GM23248 (cell line): ENCODE data around the gene TEX19. TPM values are rescaled to one million over a fixed set of nuclear protein-coding genes. Genes with fewer than 3 reads are reported as not detected.
"Not testable (repeated sequence)": the region's sequence is repeated elsewhere in the genome, so short reads cannot be mapped to it uniquely, and the experiment has no call there.

Source experiments
- DNase-seq: peaks from one replicate; pipeline ENCODE4 v3.0.0-alpha.2; 2015
- H2AFZ ChIP-seq: fragments of 200-600 bp; sonication (generic); 2 replicates; pipeline ENCODE4 v1.6.1; 2016; ENCODE audit warnings: antibody characterized with exemption
- H3F3A ChIP-seq: fragments of 200-600 bp; sonication (generic); 2 replicates; pipeline ENCODE4 v1.6.1; 2016; ENCODE audit warnings: mild to moderate bottlenecking, antibody characterized with exemption, mixed run types; ENCODE audit not compliant: insufficient read depth
- H3K27ac ChIP-seq: fragments of 200-600 bp; sonication (generic); 2 replicates; pipeline ENCODE4 v1.5.1; 2016; ENCODE audit warnings: mild to moderate bottlenecking
- H3K27me3 ChIP-seq: fragments of 200-600 bp; sonication (generic); replicated peaks from 2 replicates; pipeline ENCODE4 v1.6.1; 2016; ENCODE audit warnings: mild to moderate bottlenecking; ENCODE audit not compliant: insufficient read depth
- H3K36me3 ChIP-seq: fragments of 200-600 bp; sonication (generic); 2 replicates; pipeline ENCODE4 v1.6.1; 2016; ENCODE audit warnings: low read depth, mild to moderate bottlenecking
- H3K4me1 ChIP-seq: fragments of 200-600 bp; sonication (generic); 2 replicates; pipeline ENCODE4 v1.6.1; 2016; ENCODE audit warnings: mild to moderate bottlenecking; ENCODE audit not compliant: insufficient read depth
- H3K4me2 ChIP-seq: fragments of 200-600 bp; sonication (generic); one replicate; pipeline ENCODE4 v1.6.1; 2016; ENCODE audit warnings: mild to moderate bottlenecking; ENCODE audit not compliant: unreplicated experiment
- H3K4me3 ChIP-seq: fragments of 200-600 bp; sonication (generic); 2 replicates; pipeline ENCODE4 v1.5.1; 2016; ENCODE audit warnings: mild to moderate bottlenecking
- H3K79me2 ChIP-seq: fragments of 200-600 bp; sonication (generic); 2 replicates; pipeline ENCODE4 v1.6.1; 2016; ENCODE audit warnings: mild to moderate bottlenecking; ENCODE audit not compliant: insufficient read depth
- H3K9ac ChIP-seq: fragments of 200-600 bp; sonication (generic); 2 replicates; pipeline ENCODE4 v1.6.1; 2016; ENCODE audit warnings: mild to moderate bottlenecking
- H3K9me2 ChIP-seq: fragments of 200-600 bp; sonication (generic); 2 replicates; pipeline ENCODE4 v1.6.1; 2016; ENCODE audit warnings: mixed run types, mild to moderate bottlenecking, moderate library complexity; ENCODE audit not compliant: insufficient read depth
- H3K9me3 ChIP-seq: fragments of 200-600 bp; sonication (generic); one replicate; pipeline ENCODE4 v1.6.1; 2017; ENCODE audit warnings: low read depth
- H4K20me1 ChIP-seq: fragments of 200-600 bp; sonication (generic); 2 replicates; pipeline ENCODE4 v1.6.0; 2016; ENCODE audit not compliant: insufficient read depth
- EZH2 ChIP-seq: fragments of 200-600 bp; sonication (generic); IDR thresholded peaks from 2 replicates; pipeline ENCODE4 v1.6.1; 2018; ENCODE audit warnings: antibody characterized with exemption, mild to moderate bottlenecking; ENCODE audit not compliant: insufficient read depth, poor library complexity, severe bottlenecking
- EZH2phosphoT487 ChIP-seq: fragments of 200-600 bp; sonication (generic); IDR thresholded peaks from 2 replicates; pipeline ENCODE4 v1.6.1; 2018; ENCODE audit warnings: antibody characterized with exemption, moderate library complexity, mild to moderate bottlenecking, low read depth; ENCODE audit not compliant: insufficient read depth
- WGBS, 2 experiments: methylation state at CpG; one replicate each; pipeline ENCODE4 v1.1.6; 2015 to 2017; ENCODE audit warnings: low lambda C conversion rate in 2 of 2, low coverage in 1 of 2; ENCODE audit errors: missing lambda C conversion rate in 2 of 2; 5-methylcytosine and 5-hydroxymethylcytosine counted together
- in situ Hi-C: fragments of 300-500 bp; cut with MboI; formaldehyde crosslinking; loops from 2 replicates; pipeline ENCODE4 v1.15.0; 2020
- polyA plus RNA-seq: library from polyadenylated mRNA; unstranded; fragments of >200 nt; fragmentation: Nextera tagmentation; extraction: Ambion mirVana; gene quantifications from 2 replicates; pipeline ENCODE4 v1.2.1, GENCODE V29; 2016
- total RNA-seq: library from RNA; depleted of rRNA; stranded (reverse); fragments of >200 nt; shearing (Covaris generic); gene quantifications from 2 replicates; pipeline ENCODE4 v1.2.3, GENCODE V29; 2014

The TEX19 gene
- total and polyA plus RNA-seq, 2 experiments from 2014 or later: not detected

DNA sequence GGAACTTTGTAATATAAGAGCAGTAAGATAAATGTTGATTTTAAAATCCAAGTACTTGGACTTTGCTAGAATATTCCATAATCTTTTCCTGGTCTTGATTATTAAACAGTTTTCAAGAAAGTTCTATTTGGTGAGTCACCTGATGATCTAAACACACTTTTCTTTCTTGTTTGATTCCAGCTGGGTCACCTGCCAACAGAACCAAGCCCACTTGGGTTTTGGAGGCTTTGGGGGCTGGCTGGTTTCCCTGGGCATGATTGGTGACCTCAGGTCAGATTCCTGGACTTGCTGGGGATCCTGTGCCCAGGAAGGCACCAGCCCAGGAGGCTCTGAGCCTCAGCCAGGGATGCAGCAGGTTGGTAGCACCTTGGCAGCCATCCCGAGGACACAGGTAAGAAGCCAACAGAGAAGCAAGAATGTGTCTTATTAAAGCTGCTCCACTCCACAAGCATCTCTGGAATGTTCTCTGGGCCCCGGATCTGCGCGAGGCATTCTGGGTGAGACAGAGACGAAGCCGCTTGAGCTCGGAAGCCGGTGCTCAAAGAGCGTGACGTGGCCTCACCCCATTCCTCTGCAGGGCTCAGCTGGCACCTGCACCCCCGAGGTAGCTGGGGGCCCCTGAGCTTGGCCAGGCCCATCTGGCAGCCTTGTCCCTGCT is 3.1 kb upstream of the TEX19 start:
- Histone ChIP-seq H3K4me3 (no peak overlapping the region), H3K9ac (no peak overlapping the region), H3K79me2 (no peaks in the 10 kb centered on the region), H3K4me2 (no peak overlapping the region), H3K27me3 (no peaks in the 10 kb centered on the region; the same call in 1 of the 2 replicates), H2AFZ (no peak overlapping the region), H3K4me1 (no peaks in the 10 kb centered on the region), H3K9me3 (no peaks in the 10 kb centered on the region), H3K36me3 (no peaks in the 10 kb centered on the region), H3F3A (no peaks in the 10 kb centered on the region), H3K9me2 (no peaks in the 10 kb centered on the region), H4K20me1 (no peaks in the 10 kb centered on the region), H3K27ac (no peak overlapping the region)
- no peak for TF ChIP-seq EZH2phosphoT487
- no peak for TF ChIP-seq EZH2
- in situ Hi-C loops: loop anchor here (10.0 kb wide), 1 partner anchor 59 kb away; the partner anchor contains the start of genes HEXD and OGFOD3
- DNase-seq: no peak
- WGBS, 2 experiments: 63 to 64% methylated on average over 11 of the region's 11 CpGs

DNA sequence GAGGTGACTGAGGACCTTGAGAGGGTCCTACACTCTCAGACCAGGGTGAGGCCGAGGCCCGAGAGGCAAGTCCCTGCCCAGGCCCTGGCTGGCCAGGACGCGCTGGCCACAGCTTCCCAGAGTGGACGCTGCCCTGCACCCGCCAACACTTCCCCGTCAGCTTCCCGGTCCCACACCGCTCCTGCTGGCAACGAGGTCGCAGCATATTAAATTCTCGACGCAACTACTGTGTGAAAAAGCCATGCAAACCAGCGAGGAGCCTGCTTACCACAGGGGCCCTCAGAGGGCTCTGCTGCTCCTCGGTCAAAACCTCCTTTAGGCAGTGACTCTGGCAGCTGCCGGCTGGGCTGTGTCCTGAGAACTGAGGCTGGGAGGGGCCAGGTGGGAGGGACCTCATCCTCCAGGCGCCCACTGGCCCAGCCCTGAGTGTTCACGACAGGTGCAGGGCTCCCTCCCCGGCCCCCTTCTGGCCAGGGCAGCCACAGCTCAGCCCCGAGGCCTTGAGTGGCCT is 2.1 kb upstream of the TEX19 start:
- in situ Hi-C loops: loop anchor here (10.0 kb wide), 1 partner anchor 58 kb away; the partner anchor contains the start of genes HEXD and OGFOD3
- WGBS, 2 experiments: 64 to 65% methylated on average over 20 of the region's 20 CpGs
- H3K9me3 ChIP-seq: no peaks in the 10 kb centered on the region
- no peaks in the 10 kb centered on the region; the same call in 1 of the 2 replicates for H3K27me3 ChIP-seq
- no peak overlapping the region for H3K4me3 ChIP-seq
- H3K79me2 ChIP-seq: no peaks in the 10 kb centered on the region
- H3K27ac ChIP-seq: no peak overlapping the region
- H3K9me2 ChIP-seq: no peaks in the 10 kb centered on the region
- H4K20me1 ChIP-seq: no peaks in the 10 kb centered on the region
- no peak overlapping the region for H3K9ac ChIP-seq
- H3K4me1 ChIP-seq: no peaks in the 10 kb centered on the region
- H2AFZ ChIP-seq: no peak overlapping the region
- no peaks in the 10 kb centered on the region for H3K36me3 ChIP-seq
- H3K4me2 ChIP-seq: no peak overlapping the region
- no peak for TF ChIP-seq EZH2
- TF ChIP-seq EZH2phosphoT487: no peak
- no peak for DNase-seq
- H3F3A ChIP-seq: no peaks in the 10 kb centered on the region

DNA sequence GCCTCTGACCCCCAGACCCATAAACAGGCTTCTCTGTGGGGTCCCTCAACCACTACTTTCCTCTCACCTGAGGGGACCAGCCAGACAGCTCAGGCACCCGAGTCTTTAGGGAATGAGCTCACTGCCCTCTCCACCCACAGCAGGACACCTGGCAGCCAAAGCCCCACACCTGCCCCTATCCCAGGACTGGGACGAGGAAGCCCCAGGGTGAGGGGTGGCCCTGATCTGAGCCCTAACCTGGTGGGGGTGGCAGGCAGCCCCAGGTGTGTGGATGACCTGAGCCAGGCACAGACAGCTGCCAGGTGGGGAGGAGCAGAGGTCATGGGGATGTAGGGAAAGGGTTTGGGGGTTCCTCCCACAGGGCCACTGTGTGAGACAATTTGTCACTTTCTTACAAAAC is 1.7 kb upstream of the TEX19 start:
- no peaks in the 10 kb centered on the region; the same call in 1 of the 2 replicates for H3K27me3 ChIP-seq
- no peak overlapping the region for H3K4me3 ChIP-seq
- H3K36me3 ChIP-seq: no peaks in the 10 kb centered on the region
- H3K79me2 ChIP-seq: no peaks in the 10 kb centered on the region
- no peaks in the 10 kb centered on the region for H4K20me1 ChIP-seq
- no peak for TF ChIP-seq EZH2phosphoT487
- TF ChIP-seq EZH2: no peak
- no peaks in the 10 kb centered on the region for H3K9me3 ChIP-seq
- H3K27ac ChIP-seq: no peak overlapping the region
- 23 to 32% methylated on average over 2 of the region's 2 CpGs for WGBS, 2 experiments
- H3K9me2 ChIP-seq: no peaks in the 10 kb centered on the region
- no peak overlapping the region for H3K4me2 ChIP-seq
- no peaks in the 10 kb centered on the region for H3K4me1 ChIP-seq
- no peaks in the 10 kb centered on the region for H3F3A ChIP-seq
- in situ Hi-C loops: loop anchor here (10.0 kb wide), 1 partner anchor 57 kb away; the partner anchor contains the start of genes HEXD and OGFOD3
- DNase-seq: no peak
- H2AFZ ChIP-seq: no peak overlapping the region
- no peak overlapping the region for H3K9ac ChIP-seq

DNA sequence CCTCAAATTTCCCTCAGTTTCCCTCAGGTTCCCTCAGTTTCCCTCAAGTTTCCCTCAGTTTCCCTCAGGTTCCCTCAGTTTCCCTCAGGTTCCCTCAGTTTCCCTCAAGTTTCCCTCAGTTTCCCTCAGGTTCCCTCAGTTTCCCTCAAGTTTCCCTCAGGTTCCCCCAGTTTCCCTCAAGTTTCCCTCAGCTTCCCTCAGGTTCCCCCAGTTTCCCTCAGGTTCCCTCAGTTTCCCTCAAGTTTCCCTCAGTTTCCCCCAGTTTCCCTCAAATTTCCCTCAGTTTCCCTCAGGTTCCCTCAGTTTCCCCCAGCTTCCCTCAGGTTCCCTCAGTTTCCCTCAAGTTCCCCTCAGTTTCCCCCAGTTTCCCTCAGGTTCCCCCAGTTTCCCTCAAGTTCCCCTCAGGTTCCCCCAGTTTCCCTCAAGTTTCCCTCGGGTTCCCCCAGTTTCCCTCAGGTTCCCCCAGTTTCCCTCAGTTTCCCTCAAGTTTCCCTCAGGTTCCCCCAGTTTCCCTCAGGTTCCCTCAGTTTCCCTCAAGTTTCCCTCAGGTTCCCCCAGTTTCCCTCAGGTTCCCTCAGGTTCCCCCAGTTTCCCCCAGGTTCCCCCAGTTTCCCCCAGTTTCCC is 516 bp downstream of the TEX19 start:
- not testable (repeated sequence) for H2AFZ ChIP-seq, H3K4me3 ChIP-seq, H3K79me2 ChIP-seq, H3K9me3 ChIP-seq, H3K36me3 ChIP-seq, H4K20me1 ChIP-seq, H3K27ac ChIP-seq, H3K4me1 ChIP-seq, H3K9ac ChIP-seq, H3K4me2 ChIP-seq, H3K27me3 ChIP-seq, H3K9me2 ChIP-seq, H3F3A ChIP-seq, DNase-seq
- WGBS, 2 experiments: 93% methylated on average over 1 of the region's 1 CpG; no CpG with 5 or more reads in 1 of the 2 experiments
- in situ Hi-C loops: loop anchor here (10.0 kb wide), 1 partner anchor 55 kb away; the partner anchor contains the start of genes HEXD and OGFOD3
